Sigmoid colon (tissue), 4 donors: ENCODE measurements around the gene RBKS.

Source experiments
- CTCF ChIP-seq, 4 experiments: fragments of 450-650 bp in 3 of 4; fragments of 200-600 bp in 1 of 4; IDR thresholded peaks; one replicate each; pipeline ENCODE4 v1.5.1; 2016 to 2019; ENCODE audit warnings: antibody characterized with exemption in 4 of 4, mild to moderate bottlenecking in 3 of 4, moderate library complexity in 2 of 4
- EP300 ChIP-seq, 4 donors: sonication (generic); formaldehyde crosslinking; IDR thresholded peaks; one replicate each; pipeline ENCODE4 v1.6.1; 2017; ENCODE audit warnings: antibody characterized with exemption in 4 of 4

GRCh38 chr2:27756091-27756490, 134.1 kb downstream of the RBKS start:
- TF ChIP-seq CTCF (IDR thresholded peaks at IDR 0.05) (no peak), EP300 (IDR thresholded peaks at IDR 0.05) (no peak)
